ENCODE data around the gene CACNA2D1. TPM values are rescaled to one million over a fixed set of nuclear protein-coding genes. Genes with fewer than 3 reads are reported as not detected.

Gene CACNA2D1
- total RNA-seq, 2 donors from 2014 or later = 5.4 to 32.0 TPM

DNA sequence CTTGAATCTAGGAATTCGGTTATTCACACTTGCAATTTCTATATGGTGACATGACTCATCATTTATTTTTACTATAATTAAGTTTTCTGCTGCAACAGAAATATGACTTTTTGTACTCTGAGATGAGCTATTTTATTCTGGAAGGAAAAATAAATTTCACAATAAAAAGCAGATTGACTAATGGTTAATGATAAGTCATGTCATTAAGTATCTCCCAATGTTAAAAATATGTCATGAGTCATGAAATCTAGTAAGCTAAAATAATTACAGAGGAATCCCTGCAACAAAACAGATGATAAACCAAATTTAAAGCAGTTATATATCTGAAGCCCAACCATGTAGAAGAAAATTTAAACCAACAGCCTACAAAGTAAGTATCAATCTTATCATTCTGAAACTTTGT is 149.2 kb downstream of the CACNA2D1 start:
- TF ChIP-seq, protein P1, sequence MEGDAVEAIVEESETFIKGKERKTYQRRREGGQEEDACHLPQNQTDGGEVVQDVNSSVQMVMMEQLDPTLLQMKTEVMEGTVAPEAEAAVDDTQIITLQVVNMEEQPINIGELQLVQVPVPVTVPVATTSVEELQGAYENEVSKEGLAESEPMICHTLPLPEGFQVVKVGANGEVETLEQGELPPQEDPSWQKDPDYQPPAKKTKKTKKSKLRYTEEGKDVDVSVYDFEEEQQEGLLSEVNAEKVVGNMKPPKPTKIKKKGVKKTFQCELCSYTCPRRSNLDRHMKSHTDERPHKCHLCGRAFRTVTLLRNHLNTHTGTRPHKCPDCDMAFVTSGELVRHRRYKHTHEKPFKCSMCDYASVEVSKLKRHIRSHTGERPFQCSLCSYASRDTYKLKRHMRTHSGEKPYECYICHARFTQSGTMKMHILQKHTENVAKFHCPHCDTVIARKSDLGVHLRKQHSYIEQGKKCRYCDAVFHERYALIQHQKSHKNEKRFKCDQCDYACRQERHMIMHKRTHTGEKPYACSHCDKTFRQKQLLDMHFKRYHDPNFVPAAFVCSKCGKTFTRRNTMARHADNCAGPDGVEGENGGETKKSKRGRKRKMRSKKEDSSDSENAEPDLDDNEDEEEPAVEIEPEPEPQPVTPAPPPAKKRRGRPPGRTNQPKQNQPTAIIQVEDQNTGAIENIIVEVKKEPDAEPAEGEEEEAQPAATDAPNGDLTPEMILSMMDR (IDR thresholded peaks at IDR 0.05) = no peak
- no peak for TF ChIP-seq POLR2A (IDR thresholded peaks at IDR 0.05)
- H3K27me3 ChIP-seq = no peaks in the 10 kb centered on the region
- no peaks in the 10 kb centered on the region for H3K4me1 ChIP-seq
- DNase-seq (no peak), ATAC-seq (no peak)
- H3K36me3 ChIP-seq (replicated peaks in 1 of 2; ENCODE audit: insufficient read depth in 1 of 2, low read depth in 2 of 2) = no peaks in the 10 kb centered on the region
- 57 to 62% methylated on average over 1 of the region's 1 CpG for WGBS, 2 donors
- no peak overlapping the region for H3K27ac ChIP-seq
- intact Hi-C loops (cut with DNase I) = no loop called here
- no peak overlapping the region for H3K4me3 ChIP-seq
- no peaks in the 10 kb centered on the region for H3K9me3 ChIP-seq

DNA sequence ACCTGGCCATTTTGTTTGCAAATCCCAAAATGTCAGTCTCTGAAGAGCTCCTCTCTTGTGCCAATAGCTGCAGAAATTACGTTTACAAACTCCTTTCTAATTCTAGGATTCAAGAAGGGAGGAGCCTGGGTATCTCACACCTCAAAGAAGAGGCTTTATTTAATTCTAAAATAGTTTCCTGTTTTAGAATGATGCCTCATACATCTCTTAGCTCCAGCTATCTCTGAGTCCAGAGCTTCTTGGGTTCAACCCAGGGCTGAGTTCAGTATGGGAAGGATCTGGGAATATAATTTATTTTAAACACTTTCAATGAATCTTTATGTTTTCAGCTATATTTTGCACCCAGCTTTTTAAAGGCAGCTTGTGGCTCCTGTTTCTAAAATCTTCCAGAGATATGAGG is 150.1 kb downstream of the CACNA2D1 start:
- Histone ChIP-seq H3K27me3 (no peaks in the 10 kb centered on the region), H3K4me3 (no peak overlapping the region), H3K27ac (no peak overlapping the region), H3K9me3 (no peaks in the 10 kb centered on the region), H3K36me3 (replicated peaks in 1 of 2; ENCODE audit: insufficient read depth in 1 of 2, low read depth in 2 of 2) (no peaks in the 10 kb centered on the region), H3K4me1 (no peaks in the 10 kb centered on the region)
- 24 to 40% methylated on average over 1 of the region's 1 CpG for WGBS, 2 donors
- intact Hi-C loops (cut with DNase I) = no loop called here
- ATAC-seq (no peak), DNase-seq (no peak)
- TF ChIP-seq, protein P1 (IDR thresholded peaks at IDR 0.05) = no peak
- no peak for TF ChIP-seq POLR2A (IDR thresholded peaks at IDR 0.05)

DNA sequence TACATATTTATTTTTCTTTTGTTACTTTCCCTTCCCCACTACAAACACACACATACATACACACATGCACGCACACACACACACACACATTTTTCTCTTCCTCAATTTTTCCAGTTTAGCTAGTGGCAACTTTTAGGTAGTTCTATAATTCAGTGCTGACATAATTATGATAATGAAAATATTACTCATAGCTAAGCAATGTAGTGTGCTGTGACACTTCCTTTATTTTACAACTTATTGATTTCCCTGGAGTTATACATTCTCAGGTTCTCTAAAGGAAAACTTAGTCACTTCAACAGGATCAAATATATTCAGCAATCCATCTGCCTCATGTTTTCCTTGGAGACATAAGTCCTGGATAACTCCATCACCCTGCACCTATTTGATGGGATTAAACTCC is 151.6 kb downstream of the CACNA2D1 start:
- Histone ChIP-seq H3K9me3 (no peaks in the 10 kb centered on the region), H3K27ac (no peak overlapping the region), H3K27me3 (no peaks in the 10 kb centered on the region), H3K4me1 (no peaks in the 10 kb centered on the region), H3K4me3 (no peak overlapping the region), H3K36me3 (replicated peaks in 1 of 2; ENCODE audit: insufficient read depth in 1 of 2, low read depth in 2 of 2) (no peaks in the 10 kb centered on the region)
- intact Hi-C loops (cut with DNase I) = no loop called here
- WGBS, 2 donors = 57 to 84% methylated on average over 1 of the region's 1 CpG
- DNase-seq (no peak), ATAC-seq (no peak)
- no peak for TF ChIP-seq POLR2A (IDR thresholded peaks at IDR 0.05)
- TF ChIP-seq, protein P1 (IDR thresholded peaks at IDR 0.05) = no peak

DNA sequence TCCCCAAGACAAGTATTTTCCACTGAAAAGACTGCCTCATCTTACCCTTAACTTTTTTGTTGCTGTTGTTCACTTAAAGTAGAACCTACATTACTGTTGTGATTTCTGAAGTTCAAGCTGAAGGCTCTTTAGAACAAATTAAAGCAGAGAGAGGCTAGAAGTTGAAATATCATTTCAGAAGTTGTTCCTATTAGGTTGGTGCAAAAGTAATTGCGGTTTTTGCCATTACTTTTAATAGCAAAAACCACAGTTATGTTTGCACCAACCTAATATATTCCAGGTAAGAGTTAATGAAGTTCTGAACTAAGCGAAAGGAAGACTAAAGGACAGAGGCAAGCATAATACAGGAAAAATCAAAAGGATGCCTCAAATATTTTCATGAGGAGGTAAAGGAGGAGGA is 153.7 kb downstream of the CACNA2D1 start:
- TF ChIP-seq, protein P1 (IDR thresholded peaks at IDR 0.05) = no peak
- no peak for TF ChIP-seq POLR2A (IDR thresholded peaks at IDR 0.05)
- no peaks in the 10 kb centered on the region for H3K4me1 ChIP-seq
- H3K36me3 ChIP-seq (replicated peaks in 1 of 2; ENCODE audit: insufficient read depth in 1 of 2, low read depth in 2 of 2) = no peaks in the 10 kb centered on the region
- H3K27me3 ChIP-seq = no peaks in the 10 kb centered on the region
- whole genome bisulfite sequencing, 2 donors = 50 to 52% methylated on average over 2 of the region's 2 CpGs
- DNase-seq = no peak
- no peak overlapping the region for H3K4me3 ChIP-seq
- no peak for ATAC-seq
- H3K27ac ChIP-seq = no peak overlapping the region
- H3K9me3 ChIP-seq = no peaks in the 10 kb centered on the region
- intact Hi-C loops (cut with DNase I) = no loop called here

DNA sequence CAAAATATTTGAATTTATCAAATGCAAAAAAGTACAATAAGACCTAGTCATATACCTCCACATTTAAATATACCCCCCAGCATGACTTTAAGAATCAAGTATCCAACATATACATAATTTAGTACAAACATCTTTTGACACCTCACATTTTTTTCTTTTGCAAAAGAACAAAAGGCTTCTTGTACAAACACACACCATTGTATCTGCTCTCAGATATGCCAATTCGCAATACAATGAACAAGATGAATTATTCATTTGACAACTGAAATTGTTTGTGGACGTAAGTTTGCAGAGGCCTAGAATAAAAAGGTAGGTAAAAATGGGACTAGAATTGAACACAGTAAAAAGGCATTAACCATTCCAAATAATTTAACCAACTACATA is 154.4 kb downstream of the CACNA2D1 start:
- intact Hi-C loops (cut with DNase I) = no loop called here
- no peak for ATAC-seq
- Histone ChIP-seq H3K4me3 (no peak overlapping the region), H3K4me1 (no peaks in the 10 kb centered on the region), H3K36me3 (replicated peaks in 1 of 2; ENCODE audit: insufficient read depth in 1 of 2, low read depth in 2 of 2) (no peaks in the 10 kb centered on the region), H3K27ac (no peak overlapping the region), H3K9me3 (no peaks in the 10 kb centered on the region), H3K27me3 (no peaks in the 10 kb centered on the region)
- TF ChIP-seq, protein P1 (IDR thresholded peaks at IDR 0.05) = no peak
- TF ChIP-seq POLR2A (IDR thresholded peaks at IDR 0.05) = no peak
- no peak for DNase-seq
- WGBS, 2 donors = 59 to 76% methylated on average over 2 of the region's 2 CpGs
